ENCODE measurements around the gene AQP3.

- TF ChIP-seq CTCF (IDR thresholded peaks at IDR 0.05) (no peak), POLR2A (IDR thresholded peaks at IDR 0.05; ENCODE audit: low read depth) (no peak)
Observed at GRCh38 chr9:33458444-33458843, 11.1 kb upstream of the AQP3 start.

Data from esophagus muscularis mucosa (tissue), 3 donors.